AG09309 (cell line): ENCODE measurements around the gene LUC7L3.

Source experiments
- DNase-seq: peaks from one replicate; pipeline ENCODE4 v3.0.0-alpha.2; 2010; ENCODE audit warnings: low read depth
- H3K4me3 ChIP-seq: 2 replicates; pipeline ENCODE4 v1.5.1; 2011; ENCODE audit warnings: mild to moderate bottlenecking, low read depth, low read length, moderate library complexity; ENCODE audit not compliant: control insufficient read depth
- CTCF ChIP-seq: IDR thresholded peaks from 2 replicates; pipeline ENCODE4 v1.5.1; 2011; ENCODE audit warnings: mild to moderate bottlenecking, low read depth, low read length, inconsistent platforms; ENCODE audit not compliant: insufficient read depth, control insufficient read depth; ENCODE audit errors: missing control alignments

The LUC7L3 gene

GRCh38 chr17:50691550-50692447 lies 27.6 kb upstream of the LUC7L3 start:
- DNase-seq, result no peak
- no peak for TF ChIP-seq CTCF

GRCh38 chr17:50692448-50693035 lies 26.9 kb upstream of the LUC7L3 start:
- no peak overlapping the region for H3K4me3 ChIP-seq
- no peak for TF ChIP-seq CTCF
- no peak for DNase-seq

More at GRCh38 chr17:50691550-50692447, 27.6 kb upstream of the LUC7L3 start:
- H3K4me3 ChIP-seq, result no peak overlapping the region

GRCh38 chr17:50693036-50693682 lies 26.2 kb upstream of the LUC7L3 start:
- no peak for TF ChIP-seq CTCF
- H3K4me3 ChIP-seq, result no peak overlapping the region
- DNase-seq, result no peak

GRCh38 chr17:50696365-50696879 lies 23.0 kb upstream of the LUC7L3 start:
- H3K4me3 ChIP-seq, result no peak overlapping the region
- TF ChIP-seq CTCF, result no peak
- DNase-seq, result no peak

GRCh38 chr17:50697062-50697461 lies 22.3 kb upstream of the LUC7L3 start:
- DNase-seq, result no peak
- no peak overlapping the region for H3K4me3 ChIP-seq
- TF ChIP-seq CTCF, result no peak

GRCh38 chr17:50697663-50698272 lies 21.6 kb upstream of the LUC7L3 start:
- DNase-seq, result no peak
- H3K4me3 ChIP-seq, result no peak overlapping the region
- no peak for TF ChIP-seq CTCF
